ENCODE data around the gene GABPB2. TPM values are rescaled to one million over a fixed set of nuclear protein-coding genes. Genes with fewer than 3 reads are reported as not detected.

The GABPB2 gene
- total and polyA plus RNA-seq, 10 donors = 3.0 to 22.8 (median 14.6) TPM

GRCh38 chr1:151146412-151147131 is 76.0 kb downstream of the GABPB2 start, which contains the start of gene SEMA6C:
TSS of gene SEMA6C (minus strand) at chr1:151146631. CDS start at chr1:151142621, 4,010 bp downstream.
- Histone ChIP-seq H3K27me3 (replicated peaks in 1 of 7) (peaks cover 0 to 18% (median 8%) of the 10 kb centered on the region in 7 donors), H3K36me3 (no peaks in the 10 kb centered on the region), H3K4me3 (peak within 1 kb of the TSS; percentile 64 to 90 (median 80)), H3K27ac (peak within 1 kb of the TSS; percentile 48 to 78 (median 67)), H3K9me3 (no peaks in the 10 kb centered on the region), H3K4me1 (peaks cover 6 to 42% (median 20%) of the 10 kb centered on the region in 6 donors)
- DNase-seq = peak; percentile 98
- intact Hi-C loops (cut with DNase I; ENCODE audit: low total_unique reads) = no loop called here
- TF ChIP-seq CTCF (IDR thresholded peaks at IDR 0.05 in 8 of 11, conservative IDR thresholded peaks at IDR 0.05 in 3 of 11) (peak in 2 of 11 experiments; percentile 15 to 38), POLR2AphosphoS5 (IDR thresholded peaks at IDR 0.05) (peak; percentile 83 to 90 (median 89)), POLR2A (IDR thresholded peaks at IDR 0.05) (no peak)
- WGBS, 5 donors = 0 to 1% (median 0%) methylated on average over 18 to 61 of the region's 61 CpGs

GRCh38 chr1:151147132-151147503 is 76.6 kb downstream of the GABPB2 start:
- 13 to 22% (median 20%) methylated on average over 7 of the region's 7 CpGs for WGBS, 5 donors
- Histone ChIP-seq H3K9me3 (no peaks in the 10 kb centered on the region), H3K4me1 (peaks cover 6 to 42% (median 20%) of the 10 kb centered on the region in 6 donors), H3K27me3 (replicated peaks in 1 of 7) (peaks cover 0 to 18% (median 8%) of the 10 kb centered on the region in 7 donors), H3K4me3 (peak overlapping the region; percentile 64 to 90 (median 80)), H3K27ac (peak overlapping the region; percentile 48 to 78 (median 67)), H3K36me3 (no peaks in the 10 kb centered on the region)
- intact Hi-C loops (cut with DNase I; ENCODE audit: low total_unique reads) = no loop called here
- TF ChIP-seq CTCF (IDR thresholded peaks at IDR 0.05 in 8 of 11, conservative IDR thresholded peaks at IDR 0.05 in 3 of 11) = no peak
- no peak for TF ChIP-seq POLR2AphosphoS5 (IDR thresholded peaks at IDR 0.05)
- no peak for TF ChIP-seq POLR2A (IDR thresholded peaks at IDR 0.05)
- no peak for DNase-seq

GRCh38 chr1:151147665-151148064 is 77.1 kb downstream of the GABPB2 start:
- WGBS, 5 donors = 92 to 98% (median 93%) methylated on average over 2 of the region's 2 CpGs
- intact Hi-C loops (cut with DNase I; ENCODE audit: low total_unique reads) = no loop called here
- no peak for DNase-seq
- peaks cover 0 to 18% (median 8%) of the 10 kb centered on the region in 7 donors for H3K27me3 ChIP-seq (replicated peaks in 1 of 7)
- peak overlapping the region in 1 of 8 donors; percentile 89 for H3K4me3 ChIP-seq
- no peaks in the 10 kb centered on the region for H3K36me3 ChIP-seq
- H3K27ac ChIP-seq = peak overlapping the region in 1 of 8 donors; percentile 76
- no peaks in the 10 kb centered on the region for H3K9me3 ChIP-seq
- H3K4me1 ChIP-seq = peaks cover 6 to 37% (median 20%) of the 10 kb centered on the region in 6 donors
- TF ChIP-seq CTCF (IDR thresholded peaks at IDR 0.05 in 8 of 11, conservative IDR thresholded peaks at IDR 0.05 in 3 of 11) (no peak), POLR2A (IDR thresholded peaks at IDR 0.05) (no peak), POLR2AphosphoS5 (IDR thresholded peaks at IDR 0.05) (no peak)

GRCh38 chr1:151156515-151156819 is 85.9 kb downstream of the GABPB2 start, which contains the start of gene TNFAIP8L2:
TSS of gene TNFAIP8L2 (plus strand) at chr1:151156649. CDS start at chr1:151158698, 2,049 bp downstream.
- peaks cover 0 to 44% (median 23%) of the 10 kb centered on the region in 6 donors for H3K36me3 ChIP-seq
- no peaks in the 10 kb centered on the region for H3K9me3 ChIP-seq
- peak; percentile 95 for DNase-seq
- WGBS, 5 donors = 8 to 25% (median 17%) methylated on average over 4 of the region's 4 CpGs
- peaks cover 15 to 58% (median 41%) of the 10 kb centered on the region in 6 donors for H3K4me1 ChIP-seq
- peak in 1 of 3 donors; percentile 55 for TF ChIP-seq POLR2AphosphoS5 (IDR thresholded peaks at IDR 0.05)
- no peak for TF ChIP-seq POLR2A (IDR thresholded peaks at IDR 0.05)
- intact Hi-C loops (cut with DNase I; ENCODE audit: low total_unique reads) = loop anchor here (5.0 kb wide), 1 partner anchor 54 kb away; no protein-coding TSS in a partner anchor
- peak within 1 kb of the TSS; percentile 66 to 94 (median 85) for H3K27ac ChIP-seq
- H3K4me3 ChIP-seq = peak within 1 kb of the TSS; percentile 54 to 91 (median 62)
- H3K27me3 ChIP-seq (replicated peaks in 1 of 7) = no peaks in the 10 kb centered on the region

All from spleen (tissue), 11 donors.